ENCODE results near the gene C16orf78.

The C16orf78 gene

DNA sequence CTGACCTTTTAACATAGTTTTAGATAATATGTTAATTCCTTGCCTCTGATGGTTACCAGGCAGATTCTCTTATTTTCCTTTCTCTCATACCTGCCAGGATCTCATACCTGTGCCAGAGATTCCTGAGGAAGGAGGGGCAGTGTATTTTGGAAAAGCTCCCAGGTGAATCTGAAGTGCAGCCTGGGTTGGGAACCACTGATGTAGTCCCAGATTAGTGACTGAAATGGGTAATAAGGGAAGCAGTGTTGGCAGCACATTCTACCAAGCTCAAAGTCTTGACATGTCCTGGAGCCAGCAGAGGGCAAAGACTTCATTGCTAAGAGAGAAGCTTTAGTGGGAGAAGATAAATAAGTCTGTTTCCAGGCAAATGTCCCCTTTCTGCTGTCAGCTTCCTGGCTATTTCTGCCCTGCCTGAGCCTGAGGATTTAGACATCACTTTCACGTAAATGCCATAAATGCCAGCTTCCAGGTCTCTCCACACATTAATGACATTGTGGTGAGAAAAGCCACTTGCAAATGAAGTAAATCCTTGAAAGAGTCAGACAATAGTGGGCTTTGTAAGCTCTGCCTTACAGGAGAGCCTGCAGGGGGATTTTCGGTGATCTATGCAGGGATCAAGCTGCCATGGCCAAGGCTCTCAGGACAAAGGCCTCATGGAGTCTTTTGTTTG is 40.9 kb upstream of the C16orf78 start:
- TF ChIP-seq, protein P1, sequence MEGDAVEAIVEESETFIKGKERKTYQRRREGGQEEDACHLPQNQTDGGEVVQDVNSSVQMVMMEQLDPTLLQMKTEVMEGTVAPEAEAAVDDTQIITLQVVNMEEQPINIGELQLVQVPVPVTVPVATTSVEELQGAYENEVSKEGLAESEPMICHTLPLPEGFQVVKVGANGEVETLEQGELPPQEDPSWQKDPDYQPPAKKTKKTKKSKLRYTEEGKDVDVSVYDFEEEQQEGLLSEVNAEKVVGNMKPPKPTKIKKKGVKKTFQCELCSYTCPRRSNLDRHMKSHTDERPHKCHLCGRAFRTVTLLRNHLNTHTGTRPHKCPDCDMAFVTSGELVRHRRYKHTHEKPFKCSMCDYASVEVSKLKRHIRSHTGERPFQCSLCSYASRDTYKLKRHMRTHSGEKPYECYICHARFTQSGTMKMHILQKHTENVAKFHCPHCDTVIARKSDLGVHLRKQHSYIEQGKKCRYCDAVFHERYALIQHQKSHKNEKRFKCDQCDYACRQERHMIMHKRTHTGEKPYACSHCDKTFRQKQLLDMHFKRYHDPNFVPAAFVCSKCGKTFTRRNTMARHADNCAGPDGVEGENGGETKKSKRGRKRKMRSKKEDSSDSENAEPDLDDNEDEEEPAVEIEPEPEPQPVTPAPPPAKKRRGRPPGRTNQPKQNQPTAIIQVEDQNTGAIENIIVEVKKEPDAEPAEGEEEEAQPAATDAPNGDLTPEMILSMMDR (IDR thresholded peaks at IDR 0.05; ENCODE audit: low read depth, low read length), result no peak
- no peak for TF ChIP-seq MYC (IDR thresholded peaks at IDR 0.05; ENCODE audit: low read depth, low read length)
- TF ChIP-seq POLR2A (IDR thresholded peaks at IDR 0.05; ENCODE audit: extremely low read depth, insufficient read length), result no peak
- TF ChIP-seq, protein P2, sequence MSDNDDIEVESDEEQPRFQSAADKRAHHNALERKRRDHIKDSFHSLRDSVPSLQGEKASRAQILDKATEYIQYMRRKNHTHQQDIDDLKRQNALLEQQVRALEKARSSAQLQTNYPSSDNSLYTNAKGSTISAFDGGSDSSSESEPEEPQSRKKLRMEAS (IDR thresholded peaks at IDR 0.05; ENCODE audit: low read depth, low read length), result no peak
- DNase-seq (ENCODE audit: low read depth), result no peak
- H3K4me3 ChIP-seq (ENCODE audit: low read depth, low read length), result no peak overlapping the region

DNA sequence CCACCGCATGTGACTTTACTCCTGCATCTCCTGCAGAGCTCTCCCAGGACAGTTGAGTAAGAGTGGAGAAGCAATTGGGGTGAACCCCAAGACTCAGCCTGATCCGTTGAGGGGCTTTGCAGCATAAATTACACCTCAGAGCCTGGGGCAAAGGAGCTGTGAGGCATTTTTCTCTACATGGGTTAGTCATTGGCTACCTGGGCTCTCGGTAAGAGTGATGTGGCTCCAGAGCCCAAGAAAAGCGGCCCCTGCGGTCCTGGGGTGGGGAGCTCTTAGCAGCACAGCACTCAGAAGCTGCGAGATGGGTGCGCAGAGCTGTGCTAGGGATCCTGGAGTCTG is 40.4 kb upstream of the C16orf78 start:
- no peak for DNase-seq (ENCODE audit: low read depth)
- H3K4me3 ChIP-seq (ENCODE audit: low read depth, low read length), result no peak overlapping the region
- no peak for TF ChIP-seq POLR2A (IDR thresholded peaks at IDR 0.05; ENCODE audit: extremely low read depth, insufficient read length)
- TF ChIP-seq, protein P1 (IDR thresholded peaks at IDR 0.05; ENCODE audit: low read depth, low read length), result no peak
- TF ChIP-seq, protein P2 (IDR thresholded peaks at IDR 0.05; ENCODE audit: low read depth, low read length), result no peak
- no peak for TF ChIP-seq MYC (IDR thresholded peaks at IDR 0.05; ENCODE audit: low read depth, low read length)

DNA sequence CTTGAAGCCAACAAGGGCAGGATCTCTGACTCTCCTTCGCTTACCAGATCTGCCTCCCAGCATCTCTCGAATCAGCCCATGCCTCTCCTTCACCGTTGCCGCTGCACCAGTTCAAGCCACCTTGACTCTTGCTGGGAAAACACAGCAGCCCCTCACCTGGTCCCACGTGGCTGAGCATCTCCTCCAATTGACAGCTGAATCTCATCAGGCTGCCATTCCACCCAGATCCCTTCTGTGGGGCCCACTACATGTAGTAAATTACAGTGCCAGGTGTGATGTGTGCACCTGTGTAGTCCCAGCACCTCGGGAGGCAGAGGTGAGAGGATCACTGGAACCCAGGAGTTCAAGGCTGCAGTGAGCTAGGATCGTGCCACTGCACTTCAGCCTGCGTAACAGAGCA is 37.8 kb upstream of the C16orf78 start:
- no peak overlapping the region for H3K4me3 ChIP-seq (ENCODE audit: low read depth, low read length)
- no peak for DNase-seq (ENCODE audit: low read depth)
- TF ChIP-seq MYC (IDR thresholded peaks at IDR 0.05; ENCODE audit: low read depth, low read length) (no peak), POLR2A (IDR thresholded peaks at IDR 0.05; ENCODE audit: extremely low read depth, insufficient read length) (no peak)
- TF ChIP-seq, protein P1 (IDR thresholded peaks at IDR 0.05; ENCODE audit: low read depth, low read length), result no peak
- TF ChIP-seq, protein P2 (IDR thresholded peaks at IDR 0.05; ENCODE audit: low read depth, low read length), result no peak

DNA sequence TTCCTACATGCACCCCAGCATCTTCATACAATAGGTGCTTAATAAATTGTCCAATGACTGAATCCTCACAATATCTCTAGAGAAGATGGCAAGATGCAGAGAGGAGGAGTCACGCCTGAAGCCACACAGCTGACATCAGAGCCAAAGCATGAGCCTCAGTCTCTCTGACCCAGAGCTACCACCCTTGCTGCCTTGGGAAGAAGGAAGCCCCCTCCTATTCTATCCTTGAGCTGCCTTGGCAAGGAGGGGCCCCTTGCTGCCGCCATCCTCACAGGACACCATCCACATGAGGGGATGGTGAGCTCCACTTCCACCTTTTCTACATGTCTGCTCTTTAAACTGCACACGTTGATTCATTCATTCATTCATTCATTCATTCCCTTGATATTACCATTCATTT is 37.0 kb upstream of the C16orf78 start:
- TF ChIP-seq, protein P1 (IDR thresholded peaks at IDR 0.05; ENCODE audit: low read depth, low read length), result no peak
- TF ChIP-seq POLR2A (IDR thresholded peaks at IDR 0.05; ENCODE audit: extremely low read depth, insufficient read length), result no peak
- no peak for TF ChIP-seq MYC (IDR thresholded peaks at IDR 0.05; ENCODE audit: low read depth, low read length)
- TF ChIP-seq, protein P2 (IDR thresholded peaks at IDR 0.05; ENCODE audit: low read depth, low read length), result no peak
- DNase-seq (ENCODE audit: low read depth), result no peak
- no peak overlapping the region for H3K4me3 ChIP-seq (ENCODE audit: low read depth, low read length)

DNA sequence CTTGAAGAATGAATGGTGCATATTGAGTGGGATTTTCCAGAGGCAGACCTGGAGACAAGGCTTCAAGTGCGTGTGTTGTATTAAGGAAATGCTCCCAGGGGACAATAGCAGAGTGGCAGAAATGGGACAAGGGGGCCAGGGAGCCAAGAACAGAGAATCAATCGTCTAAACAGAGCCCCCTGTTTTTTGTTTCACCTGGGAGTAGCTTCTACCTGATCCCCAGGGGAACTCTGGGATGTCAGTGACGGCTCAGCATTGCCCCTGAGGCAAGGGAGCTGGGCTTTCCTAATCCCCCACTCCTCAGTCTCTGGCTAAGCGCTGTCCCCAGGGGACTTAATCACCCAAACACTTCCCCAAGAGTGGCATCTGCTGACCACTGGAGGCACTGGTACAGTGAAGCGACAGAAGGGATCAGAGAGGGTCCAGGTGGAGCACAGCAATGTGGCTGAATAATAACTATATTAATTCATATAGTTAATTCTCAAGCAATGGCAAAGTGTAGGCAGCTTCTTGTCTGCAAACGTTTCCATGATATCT is 35.7 kb upstream of the C16orf78 start:
- TF ChIP-seq MYC (IDR thresholded peaks at IDR 0.05; ENCODE audit: low read depth, low read length), result no peak
- TF ChIP-seq, protein P2 (IDR thresholded peaks at IDR 0.05; ENCODE audit: low read depth, low read length), result no peak
- TF ChIP-seq, protein P1 (IDR thresholded peaks at IDR 0.05; ENCODE audit: low read depth, low read length), result no peak
- no peak for TF ChIP-seq POLR2A (IDR thresholded peaks at IDR 0.05; ENCODE audit: extremely low read depth, insufficient read length)
- H3K4me3 ChIP-seq (ENCODE audit: low read depth, low read length), result no peak overlapping the region
- peak; percentile 16 for DNase-seq (ENCODE audit: low read depth)
